ENCODE data around the gene NELL1. TPM values are rescaled to one million over a fixed set of nuclear protein-coding genes. Genes with fewer than 3 reads are reported as not detected.

NELL1 gene
- total RNA-seq, 1 experiment from 2014 or later, result 0.22 TPM

DNA sequence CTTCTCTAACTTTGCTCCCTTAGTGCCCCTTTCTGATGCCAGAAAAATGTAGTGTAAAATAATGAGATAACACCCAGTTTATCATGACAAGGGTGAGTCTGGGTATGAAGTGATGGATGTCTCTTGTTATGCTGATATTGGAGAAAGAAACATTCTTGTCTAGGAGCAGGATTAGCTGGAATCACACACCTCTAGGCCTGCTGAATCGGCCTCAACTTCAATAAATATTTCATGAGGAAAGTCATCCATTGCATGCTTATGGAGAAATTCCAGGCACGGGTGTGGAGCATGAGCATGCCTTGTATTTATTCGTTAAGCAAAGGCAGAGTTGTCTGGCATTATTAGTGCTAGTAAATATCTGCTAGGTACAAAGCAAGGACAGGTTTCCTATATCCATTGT is 113.4 kb downstream of the NELL1 start:
- DNase-seq, result no peak
- H3K23me2 ChIP-seq (ENCODE audit: insufficient read length, low read depth, low read length, poor library complexity, severe bottlenecking), result no peaks in the 10 kb centered on the region
- no peak overlapping the region for H4K91ac ChIP-seq (ENCODE audit: insufficient read length, low read depth, low read length)
- no peaks in the 10 kb centered on the region for H3K79me2 ChIP-seq (ENCODE audit: insufficient read depth, low read length)
- H3T11ph ChIP-seq (ENCODE audit: low read length), result no peak overlapping the region
- H2BK20ac ChIP-seq (ENCODE audit: low read depth, low read length, poor library complexity, severe bottlenecking), result no peak overlapping the region
- H3K27me3 ChIP-seq (ENCODE audit: insufficient read depth, low read length), result no peaks in the 10 kb centered on the region
- Mint-ChIP-seq H3K36me3 (ENCODE audit: insufficient read depth in 1 of 3, low read depth in 3 of 3) (no peaks in the 10 kb centered on the region; a peak in 1 of 7 replicates), H3K27ac (no peak overlapping the region), H3K9me3 (no peaks in the 10 kb centered on the region; a peak in 1 of 5 replicates), H3K4me1 (peaks cover 0 to 6% of the 10 kb centered on the region in 2 experiments; a peak in 2 of 4 replicates), H3K4me3 (no peak overlapping the region), H3K27me3 (ENCODE audit: low read depth) (peaks cover 1% of the 10 kb centered on the region; the same call in 1 of the 2 replicates)
- no peak overlapping the region for H3K4ac ChIP-seq (ENCODE audit: low read depth, low read length)
- H3K23ac ChIP-seq (ENCODE audit: insufficient read length, low read depth, low read length), result no peak overlapping the region
- H4K20me1 ChIP-seq (ENCODE audit: control insufficient read depth, insufficient read depth, insufficient read length), result no peaks in the 10 kb centered on the region
- no peak overlapping the region for H3K56ac ChIP-seq (ENCODE audit: insufficient read length, low read depth, low read length)
- H2BK15ac ChIP-seq (ENCODE audit: low read depth, low read length), result no peak overlapping the region
- H3K4me2 ChIP-seq (ENCODE audit: insufficient read depth, insufficient read length, low read length), result no peak overlapping the region
- no peaks in the 10 kb centered on the region for H3K4me1 ChIP-seq (ENCODE audit: insufficient read depth, low read length)
- no peak overlapping the region for H2BK120ac ChIP-seq (ENCODE audit: low read depth, low read length, poor library complexity, severe bottlenecking)
- no peak overlapping the region for H3K18ac ChIP-seq (ENCODE audit: insufficient read length, low read depth, low read length)
- TF ChIP-seq CTCF (conservative IDR thresholded peaks at IDR 0.05), result no peak
- WGBS (ENCODE audit: extremely low coverage, insufficient read length, low lambda C conversion rate), result no CpG with 5 or more reads among the region's 3 CpGs
- H2AFZ ChIP-seq (ENCODE audit: low read length), result no peak overlapping the region
- H3K27ac ChIP-seq (ENCODE audit: insufficient read length, low read depth, low read length), result no peak overlapping the region
- no peaks in the 10 kb centered on the region for H3K9me3 ChIP-seq (ENCODE audit: control insufficient read depth, low read depth, low read length)
- no peak overlapping the region for H3K9ac ChIP-seq (ENCODE audit: extremely low read depth, insufficient read length, low read length)
- no peaks in the 10 kb centered on the region for H3K79me1 ChIP-seq (ENCODE audit: insufficient read depth, low read depth, low read length, poor library complexity, severe bottlenecking)
- no peak overlapping the region for H2BK5ac ChIP-seq (ENCODE audit: insufficient read length, low read length)
- H2AK5ac ChIP-seq (ENCODE audit: insufficient read length, low read length), result no peak overlapping the region
- H3K14ac ChIP-seq (ENCODE audit: insufficient read depth, low read length), result no peak overlapping the region
- H2BK12ac ChIP-seq (ENCODE audit: insufficient read length, low read depth, low read length), result no peak overlapping the region
- no peak overlapping the region for H4K8ac ChIP-seq (replicated peaks; ENCODE audit: insufficient read length, low read depth, low read length)
- no peak overlapping the region for H4K5ac ChIP-seq (ENCODE audit: insufficient read length, low read depth, low read length)

All from H9 (cell line).